NCI-H1105 (cell line): ENCODE measurements around the gene MIPEP.

Experiments
- DNase-seq: peaks from one replicate; lab custom pipeline; 2025; lab: John Stamatoyannopoulos, UW

The MIPEP gene

DNA sequence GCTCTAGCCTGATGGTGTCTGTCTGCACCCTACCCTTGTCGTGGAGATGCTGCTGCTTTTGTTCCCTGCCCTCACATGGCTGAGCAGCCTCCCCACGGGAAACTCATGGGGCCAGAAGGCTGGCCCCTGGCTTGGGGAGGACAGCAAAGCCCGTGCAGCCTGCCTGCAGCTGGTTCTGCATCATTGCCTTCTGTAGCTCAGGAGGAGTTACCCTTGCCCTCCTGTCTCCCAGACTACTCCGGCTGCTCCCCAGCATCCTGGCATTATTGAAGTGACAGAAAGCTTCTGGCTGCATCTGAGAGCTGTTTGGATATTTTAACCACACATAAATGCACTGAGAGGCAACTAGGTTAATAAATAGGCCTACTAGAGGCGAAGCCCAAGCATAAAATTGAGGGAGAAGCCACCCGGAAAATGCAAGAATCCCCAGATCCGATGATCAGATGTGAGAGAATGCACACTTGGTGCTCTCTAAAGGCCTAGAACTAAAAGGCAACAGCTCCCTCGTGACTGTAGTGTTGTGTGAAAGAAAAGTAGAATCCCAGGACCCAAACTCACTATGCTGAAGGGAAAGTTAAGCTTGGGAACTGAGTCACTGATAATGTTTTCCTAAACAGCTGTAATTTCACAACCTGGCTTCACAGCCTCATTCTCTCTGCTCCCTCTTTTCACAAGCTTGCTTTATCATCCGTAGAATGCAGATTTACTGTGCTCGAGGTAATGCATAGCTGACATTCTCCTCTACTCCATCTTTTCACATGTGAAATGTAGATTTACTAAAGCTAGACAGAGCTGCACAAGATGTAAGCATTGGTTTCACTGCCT lies 208.1 kb downstream of the MIPEP start:
- DNase-seq = no peak
